ENCODE results near the gene WBP2. TPM values are rescaled to one million over a fixed set of nuclear protein-coding genes. Genes with fewer than 3 reads are reported as not detected.

The WBP2 gene
- total and polyA plus RNA-seq, 10 of the 15 experiments (the other 5 are each of a cell fraction or from before 2014, with no cell fraction given): 1.5 to 57.3 (median 27.5) TPM

DNA sequence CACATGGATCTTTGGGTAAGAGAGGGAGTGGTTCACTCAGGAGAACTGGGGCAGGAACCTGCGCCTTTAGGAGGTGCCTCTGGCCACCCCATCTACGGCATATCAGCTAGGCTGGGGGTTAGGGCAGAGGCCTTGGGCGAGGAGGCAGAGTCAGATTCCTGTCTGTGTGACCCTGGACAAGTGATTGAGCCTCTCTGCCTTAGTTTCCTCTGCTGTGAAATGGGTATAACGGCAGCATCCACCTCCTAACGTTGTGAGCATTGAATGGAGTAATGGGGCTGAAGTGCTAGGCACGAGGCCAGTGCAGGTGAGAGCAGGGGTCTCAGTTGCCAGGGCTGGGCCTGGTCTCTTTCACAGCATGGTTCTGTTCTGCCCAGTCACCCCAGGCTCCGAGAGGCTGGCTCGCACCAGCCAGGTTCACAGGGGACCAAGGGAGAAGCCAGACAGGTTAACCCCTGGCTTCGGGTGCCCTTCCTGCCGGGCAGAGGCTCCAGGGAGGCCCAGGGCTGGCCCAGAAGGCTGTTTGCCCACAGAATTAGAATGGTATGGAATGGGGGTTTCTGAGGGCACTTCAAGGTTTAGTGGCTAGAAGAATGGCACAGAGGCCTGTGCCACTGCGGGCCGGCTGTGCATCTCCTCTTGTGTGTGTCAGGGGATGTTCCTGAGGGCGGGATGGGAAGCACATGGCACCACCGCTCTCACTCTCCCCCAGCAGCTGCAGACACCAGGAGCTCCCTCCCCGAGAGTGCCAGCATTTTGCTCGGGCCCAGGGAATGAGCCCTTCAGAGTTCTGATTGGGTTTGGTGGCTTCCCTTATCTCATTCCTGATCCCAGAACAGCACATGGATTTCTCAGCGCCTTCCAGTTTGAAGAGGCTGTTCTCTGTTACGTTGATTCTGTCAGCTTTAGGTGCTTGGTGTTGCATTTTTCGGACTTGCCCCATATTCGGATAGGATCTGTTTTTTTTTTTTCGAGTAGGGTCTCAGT, 34.7 kb downstream of the WBP2 start (continued):
- TF ChIP-seq PKNOX1 (IDR thresholded peaks at IDR 0.05) (no peak), NR2F1 (conservative IDR thresholded peaks at IDR 0.05) (no peak), SUPT20H (IDR thresholded peaks at IDR 0.05; ENCODE audit: borderline replicate concordance, control insufficient read depth, low read depth, low read length) (no peak), MTA2 (IDR thresholded peaks at IDR 0.05; ENCODE audit: low read depth) (no peak), LARP7 (IDR thresholded peaks at IDR 0.05) (no peak), STAT1 (conservative IDR thresholded peaks at IDR 0.05) (no peak), SREBF1 (IDR thresholded peaks at IDR 0.05; ENCODE audit: low read length) (no peak), ZNF274 (IDR thresholded peaks at IDR 0.05; ENCODE audit: insufficient read depth, insufficient read length) (no peak), BCL11A (IDR thresholded peaks at IDR 0.05; ENCODE audit: low read depth, low read length) (no peak), MYB (IDR thresholded peaks at IDR 0.05; ENCODE audit: borderline replicate concordance, low read depth, low read length) (no peak), NRF1 (conservative IDR thresholded peaks at IDR 0.05; ENCODE audit: low read depth, low read length) (no peak)

- Histone ChIP-seq H3K4me1 (ENCODE audit: control insufficient read depth, insufficient read depth, low read length) (no peaks in the 10 kb centered on the region), H3K9ac (ENCODE audit: control insufficient read depth, insufficient read depth, low read length) (no peak overlapping the region), H3K4me3 (no peak overlapping the region), H3K79me2 (ENCODE audit: control insufficient read depth, insufficient read depth, low read length) (no peaks in the 10 kb centered on the region), H4K20me1 (ENCODE audit: control insufficient read depth, insufficient read depth) (no peaks in the 10 kb centered on the region), H3K9me3 (replicated peaks; ENCODE audit: control insufficient read depth, insufficient read depth, low read length) (no peaks in the 10 kb centered on the region), H3K4me2 (ENCODE audit: control insufficient read depth, insufficient read depth) (no peak overlapping the region), H3K27ac (ENCODE audit: control insufficient read depth, insufficient read depth) (no peak overlapping the region), H3K27me3 (replicated peaks in 1 of 2; ENCODE audit: control insufficient read depth in 2 of 2, insufficient read depth in 2 of 2, low read length in 1 of 2) (no peaks in the 10 kb centered on the region), H2AFZ (ENCODE audit: control insufficient read depth, low read depth, low read length) (no peak overlapping the region), H3K36me3 (ENCODE audit: control insufficient read depth in 2 of 2, insufficient read depth in 2 of 2, low read length in 1 of 2) (peaks cover 23 to 30% of the 10 kb centered on the region in 2 experiments; a peak in 3 of 4 replicates)
- in situ Hi-C loops (cut with MboI) (no loop called here), intact Hi-C loops (cut with micrococcal nuclease; ENCODE audit: unreplicated experiment) (no loop called here)
- DNase-seq (ENCODE audit: low read depth, low spot score) (no peak), FAIRE-seq (no peak), ATAC-seq (no peak)
- POLR2A ChIA-PET: no interaction called here
- CTCF ChIA-PET: interaction anchor here (1.6 kb wide), 1 partner anchor 40 kb away, joined by 4 read pairs; no protein-coding TSS in a partner anchor
- no TSS peak for BruUV-seq (replicated peaks)
- SMC1A ChIA-PET (ENCODE audit: uncharacterized antibody, unreplicated experiment): no interaction called here
- RAD21 ChIA-PET (ENCODE audit: unreplicated experiment): no interaction called here
- 86% methylated on average over 15 of the region's 16 CpGs for WGBS (ENCODE audit: insufficient coverage, insufficient replicate concordance, low lambda C conversion rate, missing lambda C conversion rate)
- TF ChIP-seq CBX3 (IDR thresholded peaks at IDR 0.05; ENCODE audit: borderline replicate concordance, low read depth) (no peak), SRF (IDR thresholded peaks at IDR 0.05; ENCODE audit: low read depth in 2 of 2, low read length in 2 of 2) (no peak), BRCA1 (IDR thresholded peaks at IDR 0.05; ENCODE audit: low read depth, low read length) (no peak), BCL11A (IDR thresholded peaks at IDR 0.05; ENCODE audit: low read depth, low read length) (no peak)
- TF ChIP-seq, protein P1, sequence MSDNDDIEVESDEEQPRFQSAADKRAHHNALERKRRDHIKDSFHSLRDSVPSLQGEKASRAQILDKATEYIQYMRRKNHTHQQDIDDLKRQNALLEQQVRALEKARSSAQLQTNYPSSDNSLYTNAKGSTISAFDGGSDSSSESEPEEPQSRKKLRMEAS (IDR thresholded peaks at IDR 0.05; ENCODE audit: low read depth, low read length): no peak
- TF ChIP-seq, protein P2, sequence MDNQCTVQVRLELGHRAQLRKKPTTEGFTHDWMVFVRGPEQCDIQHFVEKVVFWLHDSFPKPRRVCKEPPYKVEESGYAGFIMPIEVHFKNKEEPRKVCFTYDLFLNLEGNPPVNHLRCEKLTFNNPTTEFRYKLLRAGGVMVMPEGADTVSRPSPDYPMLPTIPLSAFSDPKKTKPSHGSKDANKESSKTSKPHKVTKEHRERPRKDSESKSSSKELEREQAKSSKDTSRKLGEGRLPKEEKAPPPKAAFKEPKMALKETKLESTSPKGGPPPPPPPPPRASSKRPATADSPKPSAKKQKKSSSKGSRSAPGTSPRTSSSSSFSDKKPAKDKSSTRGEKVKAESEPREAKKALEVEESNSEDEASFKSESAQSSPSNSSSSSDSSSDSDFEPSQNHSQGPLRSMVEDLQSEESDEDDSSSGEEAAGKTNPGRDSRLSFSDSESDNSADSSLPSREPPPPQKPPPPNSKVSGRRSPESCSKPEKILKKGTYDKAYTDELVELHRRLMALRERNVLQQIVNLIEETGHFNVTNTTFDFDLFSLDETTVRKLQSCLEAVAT (IDR thresholded peaks at IDR 0.05): no peak
- TF ChIP-seq, protein P3, sequence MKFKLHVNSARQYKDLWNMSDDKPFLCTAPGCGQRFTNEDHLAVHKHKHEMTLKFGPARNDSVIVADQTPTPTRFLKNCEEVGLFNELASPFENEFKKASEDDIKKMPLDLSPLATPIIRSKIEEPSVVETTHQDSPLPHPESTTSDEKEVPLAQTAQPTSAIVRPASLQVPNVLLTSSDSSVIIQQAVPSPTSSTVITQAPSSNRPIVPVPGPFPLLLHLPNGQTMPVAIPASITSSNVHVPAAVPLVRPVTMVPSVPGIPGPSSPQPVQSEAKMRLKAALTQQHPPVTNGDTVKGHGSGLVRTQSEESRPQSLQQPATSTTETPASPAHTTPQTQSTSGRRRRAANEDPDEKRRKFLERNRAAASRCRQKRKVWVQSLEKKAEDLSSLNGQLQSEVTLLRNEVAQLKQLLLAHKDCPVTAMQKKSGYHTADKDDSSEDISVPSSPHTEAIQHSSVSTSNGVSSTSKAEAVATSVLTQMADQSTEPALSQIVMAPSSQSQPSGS (IDR thresholded peaks at IDR 0.05; ENCODE audit: low read length): no peak
Observed at GRCh38 chr17:75819678-75820077, 35.5 kb downstream of the WBP2 start.

All from GM12878 (cell line).